NT2/D1 (cell line): ENCODE data around the gene CCL24.

Experiments
- SUZ12 ChIP-seq: IDR thresholded peaks from 2 replicates; pipeline ENCODE4 v1.6.1; 2011; ENCODE audit not compliant: insufficient read length, insufficient read depth; ENCODE audit errors: extremely low read depth
- ZNF274 ChIP-seq: IDR thresholded peaks from 2 replicates; pipeline ENCODE4 v1.6.1; 2011; ENCODE audit warnings: mild to moderate bottlenecking, low read depth, low read length

- TF ChIP-seq ZNF274, result no peak
- no peak for TF ChIP-seq SUZ12
Observed at GRCh38 chr7:75796420-75796819, 17.2 kb downstream of the CCL24 start.
